HCT116 (cell line): Measurements from ENCODE around the gene RASSF5. TPM values are rescaled to one million over a fixed set of nuclear protein-coding genes. Genes with fewer than 3 reads are reported as not detected.

Experiments
- ATAC-seq: fragments of 200-7000 bp; cut with Tn5 transposase; 2 replicates; pipeline ENCODE4 v1.9.1; 2020; ENCODE audit warnings: mild to moderate bottlenecking, moderate library complexity
- BruUV-seq: library from RNA; stranded (reverse); fragments of 400-500 nt; replicated peaks from 2 replicates; lab custom pipeline; 2021; lab: Mats Ljungman, UMichigan
- CTCF ChIA-PET: fragments of 300-600 bp; sonication (Branson Sonifier 250); formaldehyde crosslinking; loops from one replicate; lab custom pipeline; 2021; ENCODE audit warnings: antibody characterized with exemption; lab: Charles Lee
- POLR2A ChIA-PET: fragments of 300-600, 350-600 bp; sonication (Branson Sonifier 250); formaldehyde crosslinking; loops from one replicate; lab custom pipeline; 2021; ENCODE audit warnings: antibody characterized with exemption; lab: Charles Lee
- RAD21 ChIA-PET, 2 experiments: fragments of 300-600 bp; sonication (Branson Sonifier 250); formaldehyde crosslinking; loops; one replicate each; lab custom pipeline; 2023; ENCODE audit warnings: low total read pairs in 2 of 2; ENCODE audit not compliant: uncharacterized antibody in 2 of 2, unreplicated experiment in 2 of 2, low non-redundant PET in 1 of 2; lab: Charles Lee
- DNase-seq: peaks from one replicate; pipeline ENCODE4 v3.0.0-alpha.2; 2010; ENCODE audit warnings: low read depth, low spot score
- H2AFZ ChIP-seq: fragments of 200-600 bp; shearing (Covaris generic), sonication (generic); 2 replicates; pipeline ENCODE4 v1.6.1; 2017; ENCODE audit warnings: low read depth, mixed run types, mixed read lengths, antibody characterized with exemption, low read length; ENCODE audit not compliant: poor library complexity, severe bottlenecking
- H3K27ac ChIP-seq: 2 replicates; pipeline ENCODE4 v1.5.1; 2012; ENCODE audit warnings: low read depth, low read length
- H3K27me3 ChIP-seq: fragments of 200-600 bp; sonication (generic); 2 replicates; pipeline ENCODE4 v1.6.1; 2016; ENCODE audit warnings: mixed run types, low read length, mixed read lengths; ENCODE audit not compliant: insufficient read depth
- H3K36me3 ChIP-seq, 2 experiments: fragments of 200-500 bp in 1 of 2; fragments of 200-600 bp in 1 of 2; sonication (Bioruptor generic) in 1 of 2; sonication (generic) in 1 of 2; 2 replicates each; pipeline versions ENCODE4 v1.5.1 to v1.6.1; 2014 to 2016; ENCODE audit warnings: low read length in 2 of 2, inconsistent platforms in 1 of 2, mixed read lengths in 1 of 2, mixed run types in 1 of 2; ENCODE audit not compliant: insufficient read depth in 2 of 2, control insufficient read depth in 1 of 2
- H3K4me1 ChIP-seq, 2 experiments: fragments of 200-600 bp in 1 of 2; sonication (generic) in 1 of 2; 2 replicates each; pipeline versions ENCODE4 v1.5.1 to v1.6.1; 2012 to 2017; ENCODE audit warnings: low read length in 2 of 2, inconsistent platforms in 1 of 2, mild to moderate bottlenecking in 1 of 2, mixed read lengths in 1 of 2, mixed run types in 1 of 2, moderate library complexity in 1 of 2; ENCODE audit not compliant: insufficient read depth in 2 of 2, control insufficient read depth in 1 of 2
- H3K4me2 ChIP-seq: fragments of 200-600 bp; sonication (generic); 2 replicates; pipeline ENCODE4 v1.6.1; 2017; ENCODE audit warnings: mixed run types, low read length, mixed read lengths
- H3K4me3 ChIP-seq, 2 experiments: fragments of 200-600 bp in 1 of 2; sonication (generic) in 1 of 2; replicated peaks in 1 of 2; 2 replicates each; pipeline ENCODE4 v1.5.1; 2011 to 2016; ENCODE audit warnings: low read length in 2 of 2, control low read depth in 1 of 2, low read depth in 1 of 2, mild to moderate bottlenecking in 1 of 2, mixed read lengths in 1 of 2, mixed run types in 1 of 2
- H3K79me2 ChIP-seq: fragments of 200-600 bp; sonication (generic); 2 replicates; pipeline ENCODE4 v1.6.1; 2017; ENCODE audit warnings: mild to moderate bottlenecking, mixed run types, low read length, moderate library complexity, mixed read lengths; ENCODE audit not compliant: insufficient read depth
- H3K9ac ChIP-seq: fragments of 200-600 bp; sonication (generic); 2 replicates; pipeline ENCODE4 v1.6.1; 2016; ENCODE audit warnings: low read length, mixed read lengths
- H3K9me2 ChIP-seq: fragments of 200-600 bp; sonication (generic), shearing (Covaris generic); 2 replicates; pipeline ENCODE4 v1.6.1; 2017; ENCODE audit warnings: mixed run types, mild to moderate bottlenecking, moderate library complexity; ENCODE audit not compliant: insufficient read depth
- H3K9me3 ChIP-seq, 2 experiments: fragments of 200-500 bp in 1 of 2; fragments of 200-600 bp in 1 of 2; sonication (Bioruptor generic) in 1 of 2; sonication (generic) in 1 of 2; 2 replicates each; pipeline ENCODE4 v1.6.1; 2014 to 2017; ENCODE audit warnings: low read length in 2 of 2, mixed read lengths in 2 of 2, inconsistent platforms in 1 of 2, low read depth in 1 of 2, mild to moderate bottlenecking in 1 of 2, mixed run types in 1 of 2, moderate library complexity in 1 of 2; ENCODE audit not compliant: control insufficient read depth in 1 of 2, insufficient read depth in 1 of 2
- H4K20me1 ChIP-seq: fragments of 200-600 bp; sonication (generic), shearing (Covaris generic); 2 replicates; pipeline ENCODE4 v1.6.1; 2017; ENCODE audit warnings: mixed run types, mild to moderate bottlenecking, moderate library complexity; ENCODE audit not compliant: insufficient read depth
- ATF3 ChIP-seq: IDR thresholded peaks from 2 replicates; pipeline ENCODE4 v1.6.1; 2012
- EGR1 ChIP-seq: IDR thresholded peaks from 2 replicates; pipeline ENCODE4 v1.6.1; 2012; ENCODE audit warnings: low read depth
- ELF1 ChIP-seq: IDR thresholded peaks from 2 replicates; pipeline ENCODE4 v1.6.1; 2012; ENCODE audit warnings: low read depth, borderline replicate concordance
- EZH2 ChIP-seq: fragments of 200-600 bp; sonication (generic); IDR thresholded peaks from 2 replicates; pipeline ENCODE4 v1.6.1; 2017; ENCODE audit warnings: antibody characterized with exemption, mixed run types
- FOSL1 ChIP-seq: IDR thresholded peaks from 2 replicates; pipeline ENCODE4 v1.6.1; 2012; ENCODE audit warnings: low read depth
- JUND ChIP-seq: IDR thresholded peaks from 2 replicates; pipeline ENCODE4 v1.6.1; 2012
- MAX ChIP-seq: IDR thresholded peaks from 2 replicates; pipeline ENCODE4 v1.6.1; 2012
- POLR2A ChIP-seq: IDR thresholded peaks from 2 replicates; pipeline ENCODE4 v1.7.0; 2011; ENCODE audit warnings: borderline replicate concordance; ENCODE audit not compliant: insufficient read depth, insufficient read length; ENCODE audit errors: extremely low read depth
- POLR2AphosphoS5 ChIP-seq: IDR thresholded peaks from 2 replicates; pipeline ENCODE4 v1.6.1; 2011; ENCODE audit warnings: mild to moderate bottlenecking, low read depth, low read length, moderate library complexity
- SIN3A ChIP-seq: IDR thresholded peaks from 2 replicates; pipeline ENCODE4 v1.6.1; 2012; ENCODE audit warnings: low read depth
- SP1 ChIP-seq: IDR thresholded peaks from 2 replicates; pipeline ENCODE4 v1.6.1; 2012; ENCODE audit warnings: low read depth
- SRF ChIP-seq: IDR thresholded peaks from 2 replicates; pipeline ENCODE4 v1.6.1; 2012; ENCODE audit warnings: low read depth
- YY1 ChIP-seq: IDR thresholded peaks from 2 replicates; pipeline ENCODE4 v1.6.1; 2011; ENCODE audit warnings: low read length, low read depth, moderate library complexity, mild to moderate bottlenecking; ENCODE audit not compliant: insufficient replicate concordance; ENCODE audit errors: extremely low read depth
- ZBTB33 ChIP-seq: IDR thresholded peaks from 2 replicates; pipeline ENCODE4 v1.6.1; 2011; ENCODE audit warnings: mild to moderate bottlenecking, low read length, moderate library complexity; ENCODE audit not compliant: insufficient replicate concordance; ENCODE audit errors: extremely low read depth
- ZFX ChIP-seq: fragments of 450-650 bp; IDR thresholded peaks from 2 replicates; pipeline ENCODE4 v1.6.1; 2017
- ZNF274 ChIP-seq: fragments of 200-500 bp; sonication (Bioruptor generic); IDR thresholded peaks from 2 replicates; pipeline ENCODE4 v1.6.1; 2014; ENCODE audit warnings: mild to moderate bottlenecking, low read depth, low read length, inconsistent platforms
- intact Hi-C: fragments of 100-400 bp; cut with micrococcal nuclease; formaldehyde crosslinking; loops from 2 replicates; pipeline ENCODE4 v1.10.0; 2022
- total RNA-seq: library from RNA; stranded (reverse); gene quantifications from one replicate; pipeline ENCODE4 v1.2.1, GENCODE V29; 2021; ENCODE audit not compliant: unreplicated experiment

Gene RASSF5
- total RNA-seq, 1 experiment from 2014 or later = 5.4 TPM

- Histone ChIP-seq H3K9me3 (no peaks in the 10 kb centered on the region), H3K79me2 (no peaks in the 10 kb centered on the region), H3K4me2 (no peak overlapping the region), H3K9me2 (no peaks in the 10 kb centered on the region), H3K4me1 (no peaks in the 10 kb centered on the region), H3K36me3 (no peaks in the 10 kb centered on the region), H3K4me3 (no peak overlapping the region), H3K27me3 (no peaks in the 10 kb centered on the region), H4K20me1 (no peaks in the 10 kb centered on the region), H3K9ac (no peak overlapping the region), H3K27ac (no peak overlapping the region), H2AFZ (no peak overlapping the region)
- ATAC-seq = no peak
- intact Hi-C loops = no loop called here
- ChIA-PET POLR2A (no interaction called here), RAD21 (no interaction called here), CTCF (interaction anchor here (1.4 to 6.9 kb wide), 2 partner anchors 78 to 91 kb away, joined by 4 to 96 read pairs; no protein-coding TSS in a partner anchor)
- DNase-seq = no peak
- TF ChIP-seq MAX (no peak), ZBTB33 (no peak), JUND (no peak), POLR2AphosphoS5 (no peak), POLR2A (no peak), ZNF274 (no peak)
- no TSS peak for BruUV-seq
Observed at GRCh38 chr1:206581571-206581981, 74.2 kb downstream of the RASSF5 start.

- Histone ChIP-seq H3K9me3 (no peaks in the 10 kb centered on the region), H3K79me2 (no peaks in the 10 kb centered on the region), H3K9ac (no peak overlapping the region), H3K4me2 (no peak overlapping the region), H3K27me3 (no peaks in the 10 kb centered on the region), H3K36me3 (no peaks in the 10 kb centered on the region), H3K27ac (no peak overlapping the region), H2AFZ (no peak overlapping the region), H3K4me3 (no peak overlapping the region), H3K9me2 (no peaks in the 10 kb centered on the region), H3K4me1 (no peaks in the 10 kb centered on the region), H4K20me1 (no peaks in the 10 kb centered on the region)
- no TSS peak for BruUV-seq
- ChIA-PET CTCF (interaction anchor here (1.4 to 6.9 kb wide), 4 partner anchors 9 to 91 kb away, joined by 4 to 96 read pairs (median 10); no protein-coding TSS in a partner anchor), POLR2A (no interaction called here), RAD21 (interaction anchor here (0.5 to 1.7 kb wide), 2 partner anchors 82 to 92 kb away, joined by 7 to 10 read pairs; no protein-coding TSS in a partner anchor)
- intact Hi-C loops = no loop called here
- ATAC-seq (no peak), DNase-seq (no peak)
- TF ChIP-seq ZBTB33 (no peak), POLR2A (no peak), ZFX (no peak), SIN3A (no peak), SP1 (no peak), SRF (no peak), EZH2 (no peak), ELF1 (no peak), FOSL1 (no peak), EGR1 (no peak), ATF3 (no peak), YY1 (no peak)
Observed at GRCh38 chr1:206582537-206582936, 75.2 kb downstream of the RASSF5 start.
